DND-41 (cell line): Measurements from ENCODE around the gene SERP2.

Experiments
- ATAC-seq: fragments of 200-7000 bp; cut with Tn5 transposase; 3 replicates; pipeline ENCODE4 v1.9.1; 2021; ENCODE audit warnings: low read depth; ENCODE audit not compliant: insufficient read depth
- DNase-seq: peaks from one replicate; pipeline ENCODE4 v3.0.0-alpha.2; 2020
- H2AFZ ChIP-seq: 2 replicates; pipeline ENCODE4 v1.6.0; 2012; ENCODE audit warnings: low read depth, low read length
- H3K27ac ChIP-seq: 2 replicates; pipeline ENCODE4 v1.5.1; 2012; ENCODE audit warnings: low read length, inconsistent platforms
- H3K27me3 ChIP-seq: fragments of 200-600 bp; sonication (generic); 2 replicates; pipeline ENCODE4 v1.6.0; 2012; ENCODE audit warnings: low read length, mild to moderate bottlenecking, inconsistent platforms; ENCODE audit not compliant: insufficient read depth, poor library complexity
- H3K36me3 ChIP-seq: 2 replicates; pipeline ENCODE4 v1.5.1; 2012; ENCODE audit warnings: low read length, inconsistent platforms; ENCODE audit not compliant: insufficient read depth
- H3K4me1 ChIP-seq: 2 replicates; pipeline ENCODE4 v1.5.1; 2012; ENCODE audit warnings: mild to moderate bottlenecking, low read length; ENCODE audit not compliant: insufficient read depth
- H3K4me2 ChIP-seq: 2 replicates; pipeline ENCODE4 v1.6.0; 2012; ENCODE audit warnings: mild to moderate bottlenecking, moderate library complexity, low read length, inconsistent platforms; ENCODE audit not compliant: insufficient read depth
- H3K4me3 ChIP-seq, 2 experiments: fragments of 200-600 bp in 1 of 2; shearing (Covaris generic) in 1 of 2; 2 replicates each; pipeline ENCODE4 v1.5.1; 2012 to 2016; ENCODE audit warnings: inconsistent platforms in 2 of 2, low read length in 2 of 2, mild to moderate bottlenecking in 2 of 2, low read depth in 1 of 2, moderate library complexity in 1 of 2
- H3K79me2 ChIP-seq: 2 replicates; pipeline ENCODE4 v1.6.0; 2012; ENCODE audit warnings: low read length, inconsistent platforms; ENCODE audit not compliant: insufficient read depth
- H3K9ac ChIP-seq: 2 replicates; pipeline ENCODE4 v1.6.0; 2012; ENCODE audit warnings: low read depth, mild to moderate bottlenecking, inconsistent platforms, low read length, moderate library complexity
- H3K9me3 ChIP-seq: 2 replicates; pipeline ENCODE4 v1.5.1; 2012; ENCODE audit warnings: low read length, moderate library complexity, mild to moderate bottlenecking, inconsistent platforms; ENCODE audit not compliant: insufficient read depth, severe bottlenecking
- H4K20me1 ChIP-seq: 2 replicates; pipeline ENCODE4 v1.6.0; 2012; ENCODE audit warnings: low read length; ENCODE audit not compliant: insufficient read depth
- EZH2 ChIP-seq: IDR thresholded peaks from 3 replicates; pipeline ENCODE4 v1.6.1; 2012; ENCODE audit warnings: borderline replicate concordance, low read depth, mild to moderate bottlenecking, moderate library complexity, low read length, inconsistent platforms; ENCODE audit not compliant: severe bottlenecking
- TF ChIP-seq, protein P1 (sequence below): IDR thresholded peaks from 2 replicates; pipeline ENCODE4 v1.5.1; 2012; ENCODE audit warnings: borderline replicate concordance, low read length, moderate library complexity, mild to moderate bottlenecking; ENCODE audit not compliant: poor library complexity, severe bottlenecking; ENCODE audit errors: extremely low read depth

The SERP2 gene

DNA sequence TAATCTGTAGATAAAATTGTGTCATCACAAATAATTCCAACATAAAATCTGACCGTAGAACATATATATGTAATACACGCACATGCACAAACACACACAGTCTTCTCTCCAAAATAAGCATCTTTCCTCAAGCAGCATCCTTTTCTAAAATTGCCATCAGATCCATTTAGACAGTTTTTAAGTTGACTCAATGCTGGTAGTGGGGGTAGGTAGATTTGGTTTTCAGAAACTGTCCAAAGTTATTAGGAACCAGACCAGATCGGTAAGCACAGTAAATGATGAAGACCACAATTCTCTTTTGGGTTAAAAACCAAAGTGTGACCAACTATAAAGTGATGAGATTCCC lies 64.6 kb downstream of the SERP2 start:
- ATAC-seq (no peak), DNase-seq (no peak)
- Histone ChIP-seq H3K36me3 (peaks cover 16% of the 10 kb centered on the region), H2AFZ (no peak overlapping the region), H4K20me1 (peaks cover 12% of the 10 kb centered on the region), H3K79me2 (peaks cover 24% of the 10 kb centered on the region), H3K4me3 (no peak overlapping the region), H3K9ac (no peak overlapping the region), H3K9me3 (no peaks in the 10 kb centered on the region), H3K4me2 (no peak overlapping the region), H3K27me3 (no peaks in the 10 kb centered on the region), H3K27ac (no peak overlapping the region), H3K4me1 (peaks cover 24% of the 10 kb centered on the region)
- TF ChIP-seq, protein P1, sequence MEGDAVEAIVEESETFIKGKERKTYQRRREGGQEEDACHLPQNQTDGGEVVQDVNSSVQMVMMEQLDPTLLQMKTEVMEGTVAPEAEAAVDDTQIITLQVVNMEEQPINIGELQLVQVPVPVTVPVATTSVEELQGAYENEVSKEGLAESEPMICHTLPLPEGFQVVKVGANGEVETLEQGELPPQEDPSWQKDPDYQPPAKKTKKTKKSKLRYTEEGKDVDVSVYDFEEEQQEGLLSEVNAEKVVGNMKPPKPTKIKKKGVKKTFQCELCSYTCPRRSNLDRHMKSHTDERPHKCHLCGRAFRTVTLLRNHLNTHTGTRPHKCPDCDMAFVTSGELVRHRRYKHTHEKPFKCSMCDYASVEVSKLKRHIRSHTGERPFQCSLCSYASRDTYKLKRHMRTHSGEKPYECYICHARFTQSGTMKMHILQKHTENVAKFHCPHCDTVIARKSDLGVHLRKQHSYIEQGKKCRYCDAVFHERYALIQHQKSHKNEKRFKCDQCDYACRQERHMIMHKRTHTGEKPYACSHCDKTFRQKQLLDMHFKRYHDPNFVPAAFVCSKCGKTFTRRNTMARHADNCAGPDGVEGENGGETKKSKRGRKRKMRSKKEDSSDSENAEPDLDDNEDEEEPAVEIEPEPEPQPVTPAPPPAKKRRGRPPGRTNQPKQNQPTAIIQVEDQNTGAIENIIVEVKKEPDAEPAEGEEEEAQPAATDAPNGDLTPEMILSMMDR, result no peak
- TF ChIP-seq EZH2, result no peak

DNA sequence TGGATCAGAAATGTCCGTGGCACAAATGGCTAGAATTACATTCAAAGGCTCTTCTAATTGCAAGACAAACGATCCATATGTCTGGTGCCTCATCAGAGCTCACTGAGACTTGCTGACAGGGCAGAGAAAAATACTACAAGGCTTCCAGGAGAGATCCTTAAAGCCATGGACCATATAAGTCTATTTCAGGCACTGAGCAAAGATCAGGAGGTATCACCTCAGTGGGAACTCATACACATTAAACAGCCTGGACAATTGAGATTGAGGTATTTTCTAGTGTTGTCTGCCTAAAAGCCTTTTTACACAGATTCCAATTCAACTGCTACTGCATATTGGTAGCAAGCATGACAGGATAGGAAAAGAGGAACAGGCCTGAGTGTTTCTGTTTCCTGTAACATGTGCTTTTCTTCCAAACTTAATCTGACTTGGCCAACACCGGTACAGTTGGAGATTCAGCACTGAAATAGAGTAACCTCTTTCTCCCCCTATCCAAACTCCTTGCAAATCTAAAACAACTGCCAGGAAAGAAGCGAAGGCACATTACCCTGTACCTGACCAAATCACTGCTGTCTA lies 65.9 kb downstream of the SERP2 start:
- H3K4me3 ChIP-seq, result no peak overlapping the region
- H3K27me3 ChIP-seq, result no peaks in the 10 kb centered on the region
- TF ChIP-seq, protein P1, result no peak
- TF ChIP-seq EZH2, result no peak
- peaks cover 5% of the 10 kb centered on the region for H4K20me1 ChIP-seq
- peaks cover 17% of the 10 kb centered on the region for H3K79me2 ChIP-seq
- H3K9me3 ChIP-seq, result no peaks in the 10 kb centered on the region
- H3K36me3 ChIP-seq, result peaks cover 3% of the 10 kb centered on the region
- no peak overlapping the region for H2AFZ ChIP-seq
- H3K4me1 ChIP-seq, result peaks cover 15% of the 10 kb centered on the region
- no peak for ATAC-seq
- no peak for DNase-seq
- no peak overlapping the region for H3K9ac ChIP-seq
- H3K4me2 ChIP-seq, result no peak overlapping the region
- no peak overlapping the region for H3K27ac ChIP-seq

DNA sequence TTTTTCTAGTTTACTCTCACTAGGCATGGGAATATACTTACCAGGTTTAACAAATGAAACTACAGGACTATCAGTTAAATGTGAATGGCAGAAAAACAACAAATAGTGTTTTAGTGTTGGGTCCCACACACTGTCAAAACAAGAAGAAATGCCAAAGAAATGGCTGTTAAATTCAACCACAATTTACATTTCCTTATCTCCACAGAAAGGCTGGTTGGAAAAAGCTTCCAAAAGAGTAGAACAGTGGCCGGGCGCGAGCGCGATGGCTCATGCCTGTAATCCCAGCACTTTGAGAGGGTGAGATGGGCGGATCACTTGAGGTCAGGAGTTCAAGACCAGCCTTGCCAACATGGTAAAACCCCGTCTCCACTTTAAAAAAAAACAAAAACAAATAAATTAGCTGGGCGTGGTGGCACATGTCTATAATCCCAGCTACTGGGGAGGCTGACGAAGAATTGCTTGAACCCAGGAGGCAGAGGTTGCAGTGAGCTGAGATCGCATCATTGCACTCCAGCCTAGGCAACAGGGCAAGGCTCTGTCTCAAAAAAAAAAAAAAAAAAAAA lies 66.5 kb downstream of the SERP2 start:
- no peak overlapping the region for H3K9ac ChIP-seq
- H4K20me1 ChIP-seq, result no peaks in the 10 kb centered on the region
- H2AFZ ChIP-seq, result no peak overlapping the region
- no peak overlapping the region for H3K4me3 ChIP-seq
- DNase-seq (no peak), ATAC-seq (no peak)
- no peaks in the 10 kb centered on the region for H3K9me3 ChIP-seq
- no peak overlapping the region for H3K27ac ChIP-seq
- no peaks in the 10 kb centered on the region for H3K36me3 ChIP-seq
- peaks cover 13% of the 10 kb centered on the region for H3K79me2 ChIP-seq
- TF ChIP-seq, protein P1, result no peak
- TF ChIP-seq EZH2, result no peak
- H3K4me2 ChIP-seq, result no peak overlapping the region
- H3K4me1 ChIP-seq, result peaks cover 10% of the 10 kb centered on the region
- H3K27me3 ChIP-seq, result no peaks in the 10 kb centered on the region
